ENCODE measurements around the gene TRIM4.
"Not testable (repeated sequence)": the region's sequence is repeated elsewhere in the genome, so short reads cannot be mapped to it uniquely, and the experiment has no call there.

TRIM4 gene, protein sequence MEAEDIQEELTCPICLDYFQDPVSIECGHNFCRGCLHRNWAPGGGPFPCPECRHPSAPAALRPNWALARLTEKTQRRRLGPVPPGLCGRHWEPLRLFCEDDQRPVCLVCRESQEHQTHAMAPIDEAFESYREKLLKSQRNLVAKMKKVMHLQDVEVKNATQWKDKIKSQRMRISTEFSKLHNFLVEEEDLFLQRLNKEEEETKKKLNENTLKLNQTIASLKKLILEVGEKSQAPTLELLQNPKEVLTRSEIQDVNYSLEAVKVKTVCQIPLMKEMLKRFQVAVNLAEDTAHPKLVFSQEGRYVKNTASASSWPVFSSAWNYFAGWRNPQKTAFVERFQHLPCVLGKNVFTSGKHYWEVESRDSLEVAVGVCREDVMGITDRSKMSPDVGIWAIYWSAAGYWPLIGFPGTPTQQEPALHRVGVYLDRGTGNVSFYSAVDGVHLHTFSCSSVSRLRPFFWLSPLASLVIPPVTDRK

DNA sequence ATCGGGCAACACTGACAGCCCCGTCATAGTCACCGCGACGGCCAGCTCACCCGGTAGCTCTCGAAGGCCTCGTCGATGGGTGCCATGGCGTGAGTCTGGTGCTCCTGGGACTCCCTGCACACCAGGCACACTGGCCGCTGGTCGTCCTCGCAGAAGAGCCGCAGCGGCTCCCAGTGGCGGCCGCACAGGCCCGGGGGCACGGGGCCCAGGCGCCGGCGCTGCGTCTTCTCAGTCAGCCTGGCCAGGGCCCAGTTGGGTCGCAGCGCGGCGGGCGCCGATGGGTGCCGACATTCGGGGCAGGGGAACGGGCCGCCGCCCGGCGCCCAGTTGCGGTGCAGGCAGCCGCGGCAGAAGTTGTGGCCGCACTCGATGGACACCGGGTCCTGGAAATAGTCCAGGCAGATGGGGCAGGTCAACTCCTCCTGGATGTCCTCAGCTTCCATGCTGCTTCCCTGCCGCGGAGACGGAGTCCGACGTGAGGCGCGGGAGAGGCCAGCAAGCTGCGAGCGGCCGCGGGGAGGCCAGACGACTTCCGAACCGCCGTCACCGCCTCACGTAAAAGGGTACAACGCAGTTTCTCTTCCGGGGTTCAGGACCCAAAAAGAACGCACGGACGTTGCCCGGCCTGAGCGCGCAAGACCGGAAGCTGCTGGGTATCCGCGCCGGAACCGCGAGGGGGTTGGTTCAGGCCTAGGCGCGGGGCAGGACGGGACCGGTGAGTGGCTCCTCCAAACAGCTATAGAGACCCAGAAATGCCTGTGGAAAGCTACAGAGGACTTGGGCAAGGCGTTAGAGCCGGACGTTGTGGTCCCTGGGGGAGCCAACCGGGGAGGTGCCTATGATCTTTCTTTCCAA is at the start of gene TRIM4:
Gene TRIM4 (minus strand): TSS at position 572 of the 855 bp plus-strand sequence. CDS start 129 bp downstream, at position 443.
- Mint-ChIP-seq H3K9me3 (no peaks in the 10 kb centered on the region), H3K27ac (peak within 1 kb of the TSS; percentile 93), H3K4me1 (peaks cover 30% of the 10 kb centered on the region), H3K27me3 (no peaks in the 10 kb centered on the region), H3K36me3 (peaks cover 26% of the 10 kb centered on the region), H3K4me3 (peak within 1 kb of the TSS; percentile 94)
- peak; percentile 78 to 81 for DNase-seq (ENCODE audit: low spot score in 2 of 2)
- ATAC-seq (ENCODE audit: low read depth), result peak; percentile 97

DNA sequence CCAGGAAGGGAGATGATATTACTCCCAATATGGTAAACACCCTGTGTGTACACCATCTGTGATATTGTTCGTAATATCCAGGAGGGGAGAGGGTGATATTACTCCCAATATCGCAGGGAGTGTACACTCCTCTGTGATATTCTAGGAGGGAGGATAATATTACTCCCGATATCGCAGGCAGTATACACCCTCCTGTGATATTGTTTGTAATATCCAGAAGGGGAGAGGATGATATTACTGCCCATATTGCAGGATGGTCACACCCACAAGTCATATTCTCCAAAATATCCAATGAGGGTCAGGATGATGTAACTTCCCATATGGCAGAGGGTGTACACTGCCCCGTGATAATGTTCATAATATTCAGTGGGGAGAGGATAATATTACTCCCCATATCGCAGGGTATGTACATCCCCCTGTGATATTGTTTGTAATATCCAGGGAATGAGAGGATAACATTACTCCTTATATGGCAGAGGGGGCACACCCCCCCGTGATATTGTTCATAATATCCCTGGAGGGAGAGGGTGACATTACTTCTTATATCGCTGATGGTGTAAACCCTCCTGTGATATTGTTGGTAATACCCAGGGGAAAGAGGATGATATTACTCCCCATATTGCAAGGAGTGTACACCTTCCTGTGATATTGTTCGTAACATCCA is 39.4 kb upstream of the TRIM4 start:
- ATAC-seq (ENCODE audit: low read depth) (no peak), DNase-seq (ENCODE audit: low spot score in 2 of 2) (no peak)
- no peaks in the 10 kb centered on the region for H3K4me1 Mint-ChIP-seq
- H3K36me3 Mint-ChIP-seq, result no peaks in the 10 kb centered on the region
- no peak overlapping the region for H3K4me3 Mint-ChIP-seq
- no peak overlapping the region for H3K27ac Mint-ChIP-seq
- peaks cover 36% of the 10 kb centered on the region for H3K27me3 Mint-ChIP-seq
- no peaks in the 10 kb centered on the region for H3K9me3 Mint-ChIP-seq

DNA sequence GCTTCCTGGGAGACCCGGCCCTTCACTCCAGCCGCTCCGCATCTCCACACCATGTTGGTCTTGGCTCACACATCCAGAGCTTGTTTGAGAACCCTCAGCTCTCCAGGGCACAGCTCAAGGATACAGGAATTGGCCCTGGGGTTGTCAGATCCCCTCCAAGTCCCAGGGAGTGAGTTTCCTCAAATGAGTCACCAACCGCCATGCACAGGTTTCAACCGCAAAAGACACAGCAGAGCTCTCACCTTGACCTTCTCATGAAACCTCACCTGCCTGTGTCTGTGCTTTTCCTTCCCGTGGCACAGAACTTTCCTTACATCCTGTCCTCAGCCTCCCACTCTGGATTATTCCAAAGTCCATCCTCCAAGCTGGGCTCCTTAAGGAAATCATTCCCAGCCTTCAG is 35.9 kb upstream of the TRIM4 start:
- Mint-ChIP-seq H3K4me3 (no peak overlapping the region), H3K4me1 (no peaks in the 10 kb centered on the region), H3K27ac (no peak overlapping the region), H3K27me3 (peaks cover 21% of the 10 kb centered on the region), H3K9me3 (no peaks in the 10 kb centered on the region), H3K36me3 (no peaks in the 10 kb centered on the region)
- no peak for DNase-seq (ENCODE audit: low spot score in 2 of 2)
- ATAC-seq (ENCODE audit: low read depth), result no peak

DNA sequence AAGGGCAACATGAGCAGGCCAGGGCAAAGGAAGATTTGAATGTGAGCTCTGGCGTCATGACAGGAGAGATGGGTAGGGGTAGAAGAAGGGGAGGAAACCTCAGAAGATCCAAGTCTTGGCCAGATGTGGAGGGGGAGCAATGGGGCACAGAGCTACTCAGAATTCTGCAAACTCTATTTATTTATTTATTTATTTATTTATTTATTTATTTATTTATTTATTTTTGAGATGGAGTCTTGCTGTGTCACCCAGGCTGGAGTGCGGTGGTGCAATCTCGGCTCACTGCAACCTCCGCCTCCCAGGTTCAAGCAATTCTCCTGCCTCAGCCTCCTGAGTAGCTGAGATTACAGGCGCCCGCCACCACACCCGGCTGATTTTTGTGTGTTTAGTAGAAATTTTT is 35.3 kb upstream of the TRIM4 start:
- not testable (repeated sequence) for H3K36me3 Mint-ChIP-seq; H3K27ac Mint-ChIP-seq; ATAC-seq (ENCODE audit: low read depth); H3K9me3 Mint-ChIP-seq; DNase-seq (ENCODE audit: low spot score in 2 of 2); H3K4me3 Mint-ChIP-seq; H3K4me1 Mint-ChIP-seq
- peaks cover 18% of the 10 kb centered on the region for H3K27me3 Mint-ChIP-seq

DNA sequence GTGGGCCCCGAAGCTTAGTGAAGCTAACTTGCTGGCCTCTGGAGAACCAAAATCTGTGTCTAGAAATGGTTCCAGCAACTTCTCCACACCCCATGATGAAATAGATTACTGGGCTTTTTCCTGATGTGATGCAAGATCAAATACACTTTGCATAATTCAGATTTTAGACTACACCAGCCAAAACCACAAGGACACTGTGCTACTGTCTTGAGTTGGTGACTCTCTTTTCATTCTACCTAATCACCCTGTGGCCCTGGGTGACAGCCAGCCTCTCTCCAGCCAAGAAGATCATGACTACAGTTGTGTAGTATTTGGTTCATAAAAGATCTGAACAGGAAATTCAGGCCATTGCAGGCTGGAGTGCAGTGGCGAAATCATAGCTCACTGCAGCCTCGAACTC is 34.3 kb upstream of the TRIM4 start:
- H3K4me1 Mint-ChIP-seq, result peaks cover 4% of the 10 kb centered on the region
- no peak overlapping the region for H3K4me3 Mint-ChIP-seq
- peaks cover 1% of the 10 kb centered on the region for H3K9me3 Mint-ChIP-seq
- no peak overlapping the region for H3K27ac Mint-ChIP-seq
- H3K36me3 Mint-ChIP-seq, result peaks cover 1% of the 10 kb centered on the region
- DNase-seq (ENCODE audit: low spot score in 2 of 2), result no peak
- H3K27me3 Mint-ChIP-seq, result peaks cover 12% of the 10 kb centered on the region
- ATAC-seq (ENCODE audit: low read depth), result no peak

DNA sequence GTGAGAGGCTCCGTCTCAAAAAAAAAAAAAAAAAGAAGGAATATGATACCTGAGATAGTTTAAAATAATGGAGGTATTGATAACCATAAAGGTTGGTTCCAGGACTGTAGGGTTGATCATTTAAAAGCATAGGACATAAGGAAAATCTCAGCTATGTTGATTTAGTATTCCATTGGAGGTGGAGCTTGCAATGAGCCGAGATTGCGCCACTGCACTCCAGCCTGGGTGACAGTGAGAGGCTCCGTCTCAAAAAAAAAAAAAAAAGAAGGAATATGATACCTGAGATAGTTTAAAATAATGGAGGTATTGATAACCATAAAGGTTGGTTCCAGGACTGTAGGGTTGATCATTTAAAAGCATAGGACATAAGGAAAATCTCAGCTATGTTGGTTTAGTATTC is 33.3 kb upstream of the TRIM4 start:
- H3K36me3 Mint-ChIP-seq; DNase-seq (ENCODE audit: low spot score in 2 of 2); ATAC-seq (ENCODE audit: low read depth); H3K9me3 Mint-ChIP-seq; H3K4me3 Mint-ChIP-seq; H3K4me1 Mint-ChIP-seq; H3K27ac Mint-ChIP-seq: not testable (repeated sequence)
- H3K27me3 Mint-ChIP-seq, result peaks cover 14% of the 10 kb centered on the region

DNA sequence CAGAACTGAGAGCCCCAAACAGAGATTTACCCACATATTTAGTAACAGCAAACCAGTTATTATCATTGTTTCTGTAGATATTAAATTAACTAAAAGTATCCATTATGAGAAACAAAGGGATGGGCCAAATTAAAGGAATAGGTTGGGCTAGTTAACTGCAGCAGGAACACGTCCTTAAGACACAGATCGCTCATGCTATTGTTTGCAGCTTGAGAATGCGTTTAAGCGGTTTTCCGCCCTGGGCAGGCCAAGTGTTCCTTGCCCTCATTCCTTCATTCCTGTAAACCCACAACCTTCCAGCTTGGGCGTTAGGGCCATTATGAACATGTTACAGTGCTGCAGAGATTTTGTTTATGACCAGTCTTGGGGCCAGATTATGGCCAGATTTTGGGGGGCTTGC is 31.5 kb upstream of the TRIM4 start:
- not testable (repeated sequence) for ATAC-seq (ENCODE audit: low read depth); H3K4me3 Mint-ChIP-seq; DNase-seq (ENCODE audit: low spot score in 2 of 2); H3K27ac Mint-ChIP-seq; H3K4me1 Mint-ChIP-seq; H3K36me3 Mint-ChIP-seq; H3K9me3 Mint-ChIP-seq
- peaks cover 20% of the 10 kb centered on the region for H3K27me3 Mint-ChIP-seq

DNA sequence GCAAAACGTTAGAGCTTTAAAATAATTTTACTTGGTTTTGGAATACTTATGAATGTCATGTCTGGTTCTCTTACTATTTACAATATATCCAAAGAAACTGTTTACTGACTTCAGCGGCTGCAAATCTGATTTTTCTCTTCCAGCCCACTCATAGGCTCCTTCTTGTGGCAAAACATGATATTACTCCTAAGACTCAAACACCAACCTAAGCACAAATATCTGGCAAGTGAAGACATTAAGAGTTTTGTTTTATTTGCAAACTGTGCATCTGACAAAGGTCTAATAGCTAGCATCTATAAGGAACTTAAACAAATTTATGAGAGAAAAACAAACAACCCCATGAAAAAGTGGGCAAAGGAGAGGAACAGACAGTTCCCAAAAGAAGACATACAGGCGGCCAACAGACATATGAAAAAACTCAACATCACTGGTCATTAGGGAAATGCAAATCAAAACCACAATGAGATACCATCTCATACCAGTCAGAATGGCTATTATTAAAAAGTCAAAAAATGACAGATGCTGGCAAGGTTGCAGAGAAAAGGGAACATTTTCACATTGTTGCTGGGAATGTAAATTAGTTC is 30.4 kb upstream of the TRIM4 start:
- no peak for ATAC-seq (ENCODE audit: low read depth)
- H3K27me3 Mint-ChIP-seq, result peaks cover 15% of the 10 kb centered on the region

DNA sequence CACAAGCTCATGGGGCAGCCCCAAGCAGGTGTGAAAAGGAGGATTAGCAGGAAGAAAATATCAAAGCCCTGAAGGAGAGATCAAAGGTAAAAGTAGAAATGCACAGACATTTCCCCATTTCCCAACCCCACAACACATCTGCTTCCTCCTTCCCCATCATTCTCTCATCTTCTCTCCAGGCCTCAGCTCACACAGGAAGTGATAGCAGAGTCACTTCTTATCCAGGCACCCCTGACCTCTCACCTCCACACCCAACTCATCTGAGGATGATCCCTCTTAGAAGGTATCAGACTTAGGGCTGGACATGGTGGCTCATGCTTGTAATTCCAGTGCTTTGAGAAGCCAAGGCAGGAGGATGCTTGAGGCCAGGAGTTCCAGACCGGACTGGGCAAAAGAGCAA is 28.3 kb upstream of the TRIM4 start:
- no peak overlapping the region for H3K4me3 Mint-ChIP-seq
- no peak for ATAC-seq (ENCODE audit: low read depth)
- H3K9me3 Mint-ChIP-seq, result peaks cover 1% of the 10 kb centered on the region
- peaks cover 18% of the 10 kb centered on the region for H3K27me3 Mint-ChIP-seq
- peaks cover 1% of the 10 kb centered on the region for H3K36me3 Mint-ChIP-seq
- H3K4me1 Mint-ChIP-seq, result peaks cover 12% of the 10 kb centered on the region
- DNase-seq (ENCODE audit: low spot score in 2 of 2), result no peak
- no peak overlapping the region for H3K27ac Mint-ChIP-seq

More for the DNA sequence above, 30.4 kb upstream of the TRIM4 start:
- Mint-ChIP-seq H3K4me3 (no peak overlapping the region), H3K9me3 (peaks cover 1% of the 10 kb centered on the region), H3K4me1 (peaks cover 5% of the 10 kb centered on the region), H3K27ac (no peak overlapping the region), H3K36me3 (peaks cover 1% of the 10 kb centered on the region)
- DNase-seq (ENCODE audit: low spot score in 2 of 2), result no peak

DNA sequence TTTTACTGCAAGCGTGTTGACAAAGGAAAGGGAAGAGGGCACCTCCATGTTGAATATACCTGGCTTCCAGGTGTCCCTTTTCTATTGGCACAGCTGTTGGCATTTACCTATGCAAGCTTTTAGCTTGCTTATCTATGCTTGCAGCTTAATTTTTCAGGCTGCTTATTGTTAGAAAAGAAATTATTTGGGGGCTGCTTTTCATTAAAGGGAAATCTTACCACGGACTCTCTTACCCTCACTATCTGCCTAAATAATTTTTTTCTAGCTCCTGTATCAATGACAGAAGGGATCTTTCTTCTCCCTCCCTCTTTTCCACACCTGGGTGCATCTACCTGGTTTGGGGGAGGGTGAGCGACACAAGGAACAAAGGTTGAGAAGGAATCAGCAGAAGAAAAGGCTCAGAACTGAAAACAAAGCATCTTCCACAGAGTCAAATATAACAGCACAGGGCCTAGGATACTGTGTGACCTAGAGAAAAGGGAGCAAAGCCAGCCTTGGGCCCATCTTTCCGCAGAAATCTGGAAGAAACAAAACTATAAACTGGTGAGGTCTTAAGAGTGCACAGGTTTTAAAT is 25.3 kb upstream of the TRIM4 start:
- no peak overlapping the region for H3K27ac Mint-ChIP-seq
- H3K4me1 Mint-ChIP-seq, result peaks cover 9% of the 10 kb centered on the region
- H3K27me3 Mint-ChIP-seq, result peaks cover 25% of the 10 kb centered on the region
- no peaks in the 10 kb centered on the region for H3K36me3 Mint-ChIP-seq
- no peak overlapping the region for H3K4me3 Mint-ChIP-seq
- no peaks in the 10 kb centered on the region for H3K9me3 Mint-ChIP-seq
- no peak for ATAC-seq (ENCODE audit: low read depth)
- DNase-seq (ENCODE audit: low spot score in 2 of 2), result no peak

DNA sequence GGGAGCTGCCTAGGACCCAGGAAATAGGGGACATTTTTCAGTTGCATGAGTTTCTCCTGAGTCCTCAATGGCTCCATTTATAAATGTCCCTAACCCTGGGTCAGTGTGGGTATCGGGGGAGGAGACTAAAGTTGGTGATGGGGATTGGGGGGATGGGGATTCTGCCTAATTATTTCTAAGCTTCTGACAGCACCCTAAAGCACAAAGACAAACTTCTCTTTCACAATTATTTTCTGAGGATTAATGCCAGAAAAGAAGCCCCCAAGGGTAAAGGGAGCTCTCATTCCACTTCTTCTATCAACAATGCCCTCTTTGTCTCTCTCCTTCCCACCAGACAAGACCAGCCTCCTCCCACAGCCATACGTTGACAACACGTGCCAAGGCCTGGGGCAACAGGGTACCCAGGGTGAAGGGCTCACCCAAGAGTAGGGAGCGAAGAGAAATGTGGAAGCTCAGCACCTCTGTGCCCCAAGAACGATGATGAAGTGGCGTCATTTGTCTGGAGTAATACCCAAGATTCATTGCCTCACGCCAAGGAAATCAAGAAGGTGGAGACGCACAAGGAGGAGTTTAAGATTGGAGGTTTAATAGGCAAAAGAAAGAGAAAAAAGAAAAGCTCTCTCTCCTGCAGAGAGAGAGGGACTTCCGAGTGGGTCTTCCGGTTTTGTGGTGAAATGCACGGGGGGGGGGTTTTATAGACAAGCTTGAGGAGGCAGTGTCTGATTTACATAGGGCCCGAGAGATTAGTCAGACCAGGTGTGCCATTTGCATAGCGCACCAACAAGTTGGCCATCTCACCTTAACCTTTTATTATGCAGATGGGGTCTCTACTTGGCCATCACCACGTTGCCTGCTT is 24.5 kb upstream of the TRIM4 start:
- H3K27me3 Mint-ChIP-seq, result peaks cover 29% of the 10 kb centered on the region
- H3K36me3 Mint-ChIP-seq, result peaks cover 5% of the 10 kb centered on the region
- ATAC-seq (ENCODE audit: low read depth) (peak; percentile 70), DNase-seq (ENCODE audit: low spot score in 2 of 2) (no peak)
- peaks cover 9% of the 10 kb centered on the region for H3K4me1 Mint-ChIP-seq
- no peaks in the 10 kb centered on the region for H3K9me3 Mint-ChIP-seq
- H3K27ac Mint-ChIP-seq, result peak overlapping the region; percentile 42
- peak overlapping the region; percentile 82 for H3K4me3 Mint-ChIP-seq

DNA sequence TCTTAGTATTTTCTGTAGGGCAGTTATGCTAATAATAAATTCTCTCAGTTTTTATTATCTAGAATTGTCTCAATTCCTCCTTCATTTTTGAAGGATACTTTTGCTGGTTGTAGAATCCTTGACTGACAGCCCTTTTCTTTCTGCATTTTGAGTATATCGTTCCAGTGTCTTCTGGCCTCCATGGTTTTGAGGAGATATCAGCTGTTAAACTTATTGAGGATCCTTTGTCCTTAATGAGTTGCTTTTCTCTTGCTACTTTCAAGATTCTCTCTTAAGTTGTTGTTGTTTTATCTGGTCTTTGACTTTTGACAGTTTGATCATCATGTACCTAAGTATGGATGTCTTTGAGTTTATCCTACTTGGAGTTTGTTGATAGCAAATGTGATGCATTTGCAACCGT is 19.0 kb upstream of the TRIM4 start:
- no peak for DNase-seq (ENCODE audit: low spot score in 2 of 2)
- H3K27ac Mint-ChIP-seq, result no peak overlapping the region
- H3K27me3 Mint-ChIP-seq, result peaks cover 37% of the 10 kb centered on the region
- peaks cover 7% of the 10 kb centered on the region for H3K9me3 Mint-ChIP-seq
- H3K36me3 Mint-ChIP-seq, result peaks cover 5% of the 10 kb centered on the region
- H3K4me3 Mint-ChIP-seq, result no peak overlapping the region
- no peaks in the 10 kb centered on the region for H3K4me1 Mint-ChIP-seq
- no peak for ATAC-seq (ENCODE audit: low read depth)

DNA sequence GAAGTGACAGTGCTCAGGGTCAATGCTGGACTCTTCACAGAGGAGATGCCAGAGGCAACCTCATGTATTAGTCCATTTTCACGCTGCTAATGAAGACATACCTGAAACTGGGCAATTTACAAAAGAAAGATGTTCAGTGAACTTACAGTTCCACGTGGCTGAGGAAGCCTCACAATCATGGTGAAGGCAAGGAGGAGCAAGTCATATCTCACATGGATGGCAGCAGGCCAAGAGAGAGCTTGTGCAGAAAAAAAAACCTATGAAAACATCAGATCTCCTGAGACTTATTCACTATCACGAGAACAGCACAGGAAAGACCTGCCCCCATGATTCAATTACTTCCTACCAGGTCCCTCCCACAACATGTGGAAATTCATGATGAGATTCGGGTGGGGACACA is 15.7 kb upstream of the TRIM4 start:
- not testable (repeated sequence) for DNase-seq (ENCODE audit: low spot score in 2 of 2); H3K4me1 Mint-ChIP-seq; H3K27ac Mint-ChIP-seq; H3K36me3 Mint-ChIP-seq; H3K4me3 Mint-ChIP-seq; ATAC-seq (ENCODE audit: low read depth); H3K9me3 Mint-ChIP-seq
- H3K27me3 Mint-ChIP-seq, result peaks cover 34% of the 10 kb centered on the region
